GM12878 (cell line): ENCODE results near the gene NUP214.

Experiments used
- CHD4 ChIP-seq: fragments of 200-600 bp; sonication (generic); IDR thresholded peaks from 2 replicates; pipeline ENCODE4 v1.6.1; 2016; ENCODE audit warnings: mild to moderate bottlenecking
- CREM ChIP-seq: IDR thresholded peaks from 2 replicates; pipeline ENCODE4 v1.6.1; 2014; ENCODE audit warnings: antibody characterized with exemption, low read depth
- EZH2 ChIP-seq: IDR thresholded peaks from 2 replicates; pipeline ENCODE4 v1.6.1; 2012; ENCODE audit warnings: low read depth, mild to moderate bottlenecking, control low read depth, inconsistent platforms, low read length, borderline replicate concordance; ENCODE audit not compliant: control insufficient read depth
- KDM1A ChIP-seq: fragments of 200-600 bp; sonication (generic); IDR thresholded peaks from 2 replicates; pipeline ENCODE4 v1.6.1; 2016; ENCODE audit warnings: borderline replicate concordance
- KLF5 ChIP-seq: fragments of 450-650 bp; IDR thresholded peaks from 2 replicates; pipeline ENCODE4 v1.6.1; 2014; ENCODE audit warnings: mild to moderate bottlenecking; ENCODE audit not compliant: partially characterized antibody
- NR2C2 ChIP-seq: IDR thresholded peaks from 2 replicates; pipeline ENCODE4 v1.6.1; 2011; ENCODE audit warnings: borderline replicate concordance, low read depth; ENCODE audit not compliant: control insufficient read depth, insufficient read length
- POLR2A ChIP-seq: IDR thresholded peaks from 2 replicates; pipeline ENCODE4 v1.6.1; 2011; ENCODE audit warnings: low read depth, mild to moderate bottlenecking, low read length
- SKIL ChIP-seq: fragments of 450-650 bp; IDR thresholded peaks from 2 replicates; pipeline ENCODE4 v1.6.1; 2017; ENCODE audit warnings: mild to moderate bottlenecking, low read depth, inconsistent platforms; ENCODE audit not compliant: poor library complexity, severe bottlenecking
- TF ChIP-seq, protein P1 (sequence below), 3 experiments: IDR thresholded peaks in 2 of 3; conservative IDR thresholded peaks in 1 of 3; 2 replicates each; pipeline ENCODE4 v1.5.1; 2011; ENCODE audit warnings: low read depth in 3 of 3, low read length in 3 of 3, mild to moderate bottlenecking in 3 of 3, control low read depth in 2 of 3, moderate library complexity in 2 of 3, inconsistent platforms in 1 of 3, mixed read lengths in 1 of 3; ENCODE audit not compliant: control insufficient read depth in 2 of 3, insufficient read depth in 1 of 3; ENCODE audit errors: extremely low read depth in 1 of 3

DNA sequence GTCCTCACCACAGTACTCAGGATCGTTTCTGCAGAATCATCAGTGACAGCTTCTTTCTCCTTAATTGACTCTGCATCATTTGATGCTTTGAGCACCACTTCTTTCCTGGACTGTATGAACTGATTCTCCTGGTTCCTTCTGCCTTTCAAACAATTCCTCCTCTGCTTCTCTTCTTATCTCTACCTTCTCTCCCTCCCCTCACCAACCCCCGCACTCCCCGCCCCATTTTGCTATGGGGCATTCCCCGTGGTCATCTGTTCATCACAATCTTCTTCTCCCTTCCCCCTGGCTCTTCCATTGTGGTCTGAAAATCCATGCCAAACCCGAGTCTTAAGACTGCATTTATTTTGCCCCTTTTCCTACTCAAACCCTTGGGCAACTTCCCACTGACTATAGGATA lies 93.0 kb downstream of the NUP214 start:
- no peak for TF ChIP-seq CHD4
- TF ChIP-seq KLF5, result no peak
- TF ChIP-seq, protein P1, sequence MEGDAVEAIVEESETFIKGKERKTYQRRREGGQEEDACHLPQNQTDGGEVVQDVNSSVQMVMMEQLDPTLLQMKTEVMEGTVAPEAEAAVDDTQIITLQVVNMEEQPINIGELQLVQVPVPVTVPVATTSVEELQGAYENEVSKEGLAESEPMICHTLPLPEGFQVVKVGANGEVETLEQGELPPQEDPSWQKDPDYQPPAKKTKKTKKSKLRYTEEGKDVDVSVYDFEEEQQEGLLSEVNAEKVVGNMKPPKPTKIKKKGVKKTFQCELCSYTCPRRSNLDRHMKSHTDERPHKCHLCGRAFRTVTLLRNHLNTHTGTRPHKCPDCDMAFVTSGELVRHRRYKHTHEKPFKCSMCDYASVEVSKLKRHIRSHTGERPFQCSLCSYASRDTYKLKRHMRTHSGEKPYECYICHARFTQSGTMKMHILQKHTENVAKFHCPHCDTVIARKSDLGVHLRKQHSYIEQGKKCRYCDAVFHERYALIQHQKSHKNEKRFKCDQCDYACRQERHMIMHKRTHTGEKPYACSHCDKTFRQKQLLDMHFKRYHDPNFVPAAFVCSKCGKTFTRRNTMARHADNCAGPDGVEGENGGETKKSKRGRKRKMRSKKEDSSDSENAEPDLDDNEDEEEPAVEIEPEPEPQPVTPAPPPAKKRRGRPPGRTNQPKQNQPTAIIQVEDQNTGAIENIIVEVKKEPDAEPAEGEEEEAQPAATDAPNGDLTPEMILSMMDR (IDR thresholded peaks at IDR 0.05 in 2 of 3, conservative IDR thresholded peaks at IDR 0.05 in 1 of 3; ENCODE audit: control insufficient read depth in 2 of 3, extremely low read depth in 1 of 3, insufficient read depth in 1 of 3, low read depth in 3 of 3, low read length in 3 of 3), result no peak
- TF ChIP-seq NR2C2, result no peak
- TF ChIP-seq KDM1A, result no peak
- no peak for TF ChIP-seq SKIL
- no peak for TF ChIP-seq CREM
- TF ChIP-seq EZH2, result no peak
- no peak for TF ChIP-seq POLR2A
